ENCODE data around the gene DNAAF9.

The DNAAF9 gene

DNA sequence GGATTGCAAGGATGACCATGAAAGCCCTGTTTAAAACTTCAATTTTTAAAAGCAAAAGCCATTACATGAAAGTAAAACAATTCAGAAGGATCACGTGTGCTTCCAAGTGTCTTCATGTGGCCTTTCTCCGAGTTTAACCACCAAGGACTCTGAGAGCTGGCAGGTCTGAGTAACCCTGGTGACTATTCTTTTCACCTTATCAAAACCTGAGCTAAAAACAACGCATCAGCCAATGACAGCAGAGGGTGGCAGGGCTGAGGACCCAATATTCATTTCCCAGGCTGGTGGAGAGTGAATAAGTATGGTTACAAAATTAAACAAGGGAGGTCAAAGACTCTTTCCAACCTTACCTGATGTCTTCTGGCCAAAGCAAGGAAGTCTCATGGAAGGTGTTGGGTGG lies 46.7 kb downstream of the DNAAF9 start:
- H3K4me3 ChIP-seq (ENCODE audit: low read depth, low read length), result no peak overlapping the region
- no peaks in the 10 kb centered on the region for H3K9me3 ChIP-seq (ENCODE audit: control insufficient read depth, low read length)
- H3K9ac ChIP-seq, result no peak overlapping the region
- H3K27ac ChIP-seq, result no peak overlapping the region
- H3K27me3 ChIP-seq (ENCODE audit: control insufficient read depth, insufficient read depth, low read length), result no peaks in the 10 kb centered on the region
- H3K79me2 ChIP-seq, result no peaks in the 10 kb centered on the region
- H2AFZ ChIP-seq, result no peak overlapping the region
- no peaks in the 10 kb centered on the region for H3K4me1 ChIP-seq
- H3K36me3 ChIP-seq (ENCODE audit: control insufficient read depth, insufficient read depth, low read length), result no peaks in the 10 kb centered on the region
- no peak overlapping the region for H3K4me2 ChIP-seq (ENCODE audit: low read length)
- TF ChIP-seq, protein P1, sequence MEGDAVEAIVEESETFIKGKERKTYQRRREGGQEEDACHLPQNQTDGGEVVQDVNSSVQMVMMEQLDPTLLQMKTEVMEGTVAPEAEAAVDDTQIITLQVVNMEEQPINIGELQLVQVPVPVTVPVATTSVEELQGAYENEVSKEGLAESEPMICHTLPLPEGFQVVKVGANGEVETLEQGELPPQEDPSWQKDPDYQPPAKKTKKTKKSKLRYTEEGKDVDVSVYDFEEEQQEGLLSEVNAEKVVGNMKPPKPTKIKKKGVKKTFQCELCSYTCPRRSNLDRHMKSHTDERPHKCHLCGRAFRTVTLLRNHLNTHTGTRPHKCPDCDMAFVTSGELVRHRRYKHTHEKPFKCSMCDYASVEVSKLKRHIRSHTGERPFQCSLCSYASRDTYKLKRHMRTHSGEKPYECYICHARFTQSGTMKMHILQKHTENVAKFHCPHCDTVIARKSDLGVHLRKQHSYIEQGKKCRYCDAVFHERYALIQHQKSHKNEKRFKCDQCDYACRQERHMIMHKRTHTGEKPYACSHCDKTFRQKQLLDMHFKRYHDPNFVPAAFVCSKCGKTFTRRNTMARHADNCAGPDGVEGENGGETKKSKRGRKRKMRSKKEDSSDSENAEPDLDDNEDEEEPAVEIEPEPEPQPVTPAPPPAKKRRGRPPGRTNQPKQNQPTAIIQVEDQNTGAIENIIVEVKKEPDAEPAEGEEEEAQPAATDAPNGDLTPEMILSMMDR (IDR thresholded peaks at IDR 0.05), result no peak

DNA sequence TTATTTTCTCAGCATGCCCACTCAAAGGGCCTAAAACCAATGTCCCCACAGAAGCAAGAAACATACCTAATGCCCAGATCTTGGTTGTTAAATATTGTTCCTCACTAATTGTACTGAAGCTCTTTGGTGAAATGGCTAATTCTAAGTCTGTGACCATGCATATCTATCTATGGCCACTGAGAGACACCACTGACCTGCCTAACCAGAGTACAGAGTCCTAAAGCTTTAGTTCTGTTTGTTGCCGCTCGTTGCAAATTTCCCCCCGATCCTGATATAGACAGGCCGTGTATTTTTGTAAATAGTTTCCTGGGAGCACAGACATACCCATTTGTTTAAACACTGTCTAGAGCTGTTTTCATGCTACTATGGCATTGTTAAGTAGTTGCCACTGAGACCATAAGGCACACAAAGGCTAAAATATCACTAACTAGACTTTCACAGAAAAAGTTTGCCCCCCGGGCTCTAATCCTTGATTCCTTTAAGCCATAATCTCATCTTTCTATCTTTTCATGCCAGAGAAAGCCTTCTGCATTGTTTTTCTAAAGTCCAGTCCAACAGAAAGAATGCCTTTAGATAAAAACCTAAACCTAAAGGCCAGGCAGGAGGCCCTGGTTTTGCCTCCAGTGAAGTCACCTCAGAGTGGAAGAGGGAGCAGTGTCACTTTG lies 48.7 kb downstream of the DNAAF9 start:
- Histone ChIP-seq H3K79me2 (no peaks in the 10 kb centered on the region), H3K4me2 (ENCODE audit: low read length) (no peak overlapping the region), H3K9me3 (ENCODE audit: control insufficient read depth, low read length) (no peaks in the 10 kb centered on the region), H3K36me3 (ENCODE audit: control insufficient read depth, insufficient read depth, low read length) (no peaks in the 10 kb centered on the region), H3K27ac (no peak overlapping the region), H3K4me3 (ENCODE audit: low read depth, low read length) (no peak overlapping the region), H3K4me1 (no peaks in the 10 kb centered on the region), H2AFZ (no peak overlapping the region), H3K9ac (no peak overlapping the region), H3K27me3 (ENCODE audit: control insufficient read depth, insufficient read depth, low read length) (no peaks in the 10 kb centered on the region)
- TF ChIP-seq, protein P1 (IDR thresholded peaks at IDR 0.05), result no peak
